Measurements from ENCODE around the gene TYROBP.
"Not testable (repeated sequence)": the region's sequence is repeated elsewhere in the genome, so short reads cannot be mapped to it uniquely, and the experiment has no call there.

TYROBP gene

GRCh38 chr19:35908010-35908441 is at the start of gene TYROBP:
TSS of gene TYROBP (minus strand) at chr19:35908295. CDS start at chr19:35908228, 67 bp downstream.
- in situ Hi-C loops (cut with HindIII; ENCODE audit: low sequenced_read_pairs) = loop anchor here (10.0 kb wide), 1 partner anchor 73 kb away; no protein-coding TSS in a partner anchor

GRCh38 chr19:35957411-35957810 is 49.3 kb upstream of the TYROBP start:
- in situ Hi-C loops (cut with HindIII; ENCODE audit: low sequenced_read_pairs) = not testable (repeated sequence)

- in situ Hi-C loops (cut with HindIII; ENCODE audit: low sequenced_read_pairs) = no loop called here
Observed at GRCh38 chr19:35955881-35956634, 48.0 kb upstream of the TYROBP start.

GRCh38 chr19:35949131-35949530 is 41.0 kb upstream of the TYROBP start:
- in situ Hi-C loops (cut with HindIII; ENCODE audit: low sequenced_read_pairs) = no loop called here

- in situ Hi-C loops (cut with HindIII; ENCODE audit: low sequenced_read_pairs) = no loop called here
Observed at GRCh38 chr19:35946203-35946602, 38.1 kb upstream of the TYROBP start.

GRCh38 chr19:35945121-35945790 is 37.2 kb upstream of the TYROBP start:
- in situ Hi-C loops (cut with HindIII; ENCODE audit: low sequenced_read_pairs) = no loop called here

GRCh38 chr19:35944556-35944955 is 36.5 kb upstream of the TYROBP start:
- in situ Hi-C loops (cut with HindIII; ENCODE audit: low sequenced_read_pairs) = no loop called here

- in situ Hi-C loops (cut with HindIII; ENCODE audit: low sequenced_read_pairs) = no loop called here
Observed at GRCh38 chr19:35943321-35944301, 35.5 kb upstream of the TYROBP start.

- in situ Hi-C loops (cut with HindIII; ENCODE audit: low sequenced_read_pairs) = no loop called here
Observed at GRCh38 chr19:35942235-35942634, 34.1 kb upstream of the TYROBP start.

- in situ Hi-C loops (cut with HindIII; ENCODE audit: low sequenced_read_pairs) = no loop called here
Observed at GRCh38 chr19:35940839-35941238, 32.7 kb upstream of the TYROBP start.

GRCh38 chr19:35940078-35940775 is 32.1 kb upstream of the TYROBP start:
- in situ Hi-C loops (cut with HindIII; ENCODE audit: low sequenced_read_pairs) = no loop called here

GRCh38 chr19:35939307-35940077 is 31.4 kb upstream of the TYROBP start:
- in situ Hi-C loops (cut with HindIII; ENCODE audit: low sequenced_read_pairs) = no loop called here

- in situ Hi-C loops (cut with HindIII; ENCODE audit: low sequenced_read_pairs) = no loop called here
Observed at GRCh38 chr19:35938282-35939224, 30.5 kb upstream of the TYROBP start.

GRCh38 chr19:35937345-35938281 is 29.5 kb upstream of the TYROBP start:
- in situ Hi-C loops (cut with HindIII; ENCODE audit: low sequenced_read_pairs) = no loop called here

- in situ Hi-C loops (cut with HindIII; ENCODE audit: low sequenced_read_pairs) = no loop called here
Observed at GRCh38 chr19:35936738-35937268, 28.7 kb upstream of the TYROBP start.

- in situ Hi-C loops (cut with HindIII; ENCODE audit: low sequenced_read_pairs) = no loop called here
Observed at GRCh38 chr19:35935911-35936737, 28.0 kb upstream of the TYROBP start, which contains the start of gene LRFN3. TSS of gene LRFN3 (plus strand) at chr19:35936374. CDS start at chr19:35939426, 3,052 bp downstream.

Data from DLD1 (cell line).